Transverse colon (tissue), 4 donors: ENCODE data around the gene STK33. TPM values are rescaled to one million over a fixed set of nuclear protein-coding genes. Genes with fewer than 3 reads are reported as not detected.

Experiments used
- DNase-seq: peaks from one replicate; pipeline ENCODE4 v3.0.0-alpha.2; 2019
- H3K27ac ChIP-seq, 4 donors: fragments of 200-600 bp; sonication (generic); 2 replicates each; pipeline ENCODE4 v1.5.1; 2016 to 2018; ENCODE audit warnings: inconsistent platforms in 4 of 4
- H3K27me3 ChIP-seq: fragments of 200-600 bp; sonication (generic); 2 replicates; pipeline ENCODE4 v1.5.1; 2017; ENCODE audit warnings: inconsistent platforms
- H3K36me3 ChIP-seq, 4 donors: fragments of 200-600 bp; sonication (generic); 2 replicates each; pipeline ENCODE4 v1.5.1; 2017 to 2019; ENCODE audit warnings: inconsistent platforms in 4 of 4
- H3K4me1 ChIP-seq, 4 donors: fragments of 200-600 bp; sonication (generic); 2 replicates each; pipeline ENCODE4 v1.5.1; 2017 to 2020; ENCODE audit warnings: inconsistent platforms in 4 of 4
- H3K4me3 ChIP-seq, 4 donors: fragments of 200-600 bp; sonication (generic); 1 replicate in 1 of 4; 2 replicates in 3 of 4; pipeline versions ENCODE4 v1.5.1 to v1.6.1; 2017 to 2019; ENCODE audit warnings: inconsistent platforms in 4 of 4
- H3K9me3 ChIP-seq, 2 donors: fragments of 200-600 bp; sonication (generic); 2 replicates each; pipeline ENCODE4 v1.5.1; 2017 to 2019; ENCODE audit warnings: inconsistent platforms in 2 of 2
- EP300 ChIP-seq: sonication (generic); formaldehyde crosslinking; IDR thresholded peaks from one replicate; pipeline ENCODE4 v1.6.1; 2017; ENCODE audit warnings: antibody characterized with exemption, low read depth
- POLR2A ChIP-seq: fragments of 450-650 bp; IDR thresholded peaks from one replicate; pipeline ENCODE4 v1.6.1; 2016; ENCODE audit warnings: antibody characterized with exemption, mild to moderate bottlenecking, moderate library complexity
- POLR2AphosphoS5 ChIP-seq, 3 donors: sonication (generic); formaldehyde crosslinking; IDR thresholded peaks; one replicate each; pipeline ENCODE4 v1.6.1; 2016; ENCODE audit warnings: antibody characterized with exemption in 3 of 3
- WGBS, 2 donors: methylation state at CpG; one replicate each; pipeline ENCODE4 v1.1.5; 2018; ENCODE audit warnings: low coverage in 1 of 2; 5-methylcytosine and 5-hydroxymethylcytosine counted together
- in situ Hi-C, 4 donors: fragments of 200-750 bp; cut with MboI; loops; one replicate each; pipeline versions ENCODE4 v1.15.0 to v1.15.1; 2017; ENCODE audit warnings: low sequenced_read_pairs in 3 of 4, low pct_ligation_motif_present in 1 of 4, low pct_unique_long_range_greater_than_20kb in 1 of 4
- intact Hi-C: fragments of 100-400 bp; cut with DNase I; formaldehyde crosslinking; loops from one replicate; pipeline ENCODE4 v1.15.1; 2023; ENCODE audit warnings: low total_unique reads
- total RNA-seq, 4 donors: library from RNA; depleted of rRNA; stranded (reverse); fragments of >200 nt; gene quantifications; one replicate each; pipeline ENCODE4 v1.1.0, GENCODE V29; 2016
- TF ChIP-seq, protein P1 (sequence below), 5 experiments: fragments of 200-600 bp in 3 of 5; fragments of 450-650 bp in 2 of 5; sonication (generic) in 3 of 5; IDR thresholded peaks; 1 replicate in 2 of 5; 2 replicates in 3 of 5; pipeline ENCODE4 v1.5.1; 2016 to 2017; ENCODE audit warnings: antibody characterized with exemption in 5 of 5, inconsistent platforms in 3 of 5, mild to moderate bottlenecking in 2 of 5, moderate library complexity in 1 of 5

The STK33 gene
- total RNA-seq, 4 donors from 2014 or later, result 2.0 to 14.2 (median 3.8) TPM

DNA sequence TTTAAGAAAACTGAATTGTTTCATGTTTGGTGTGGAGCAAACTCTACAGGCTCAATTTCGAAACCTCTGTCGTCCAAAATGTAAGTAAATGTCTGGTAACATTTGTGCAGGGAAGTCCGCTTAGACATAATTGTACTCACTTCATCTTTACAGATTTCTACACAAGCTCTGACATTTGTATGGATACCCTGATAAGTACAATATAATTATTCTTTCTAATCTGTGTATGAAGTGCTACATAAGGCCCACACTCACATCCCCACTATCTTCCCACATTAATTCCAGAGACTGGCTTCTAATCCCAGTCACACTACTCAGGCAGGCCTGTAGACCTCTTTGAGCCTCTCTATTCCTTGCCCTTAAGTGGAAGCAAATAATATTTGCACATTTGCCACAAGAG lies 201.1 kb downstream of the STK33 start:
- WGBS, 2 donors, result 91% methylated on average over 3 of the region's 3 CpGs
- TF ChIP-seq, protein P1, sequence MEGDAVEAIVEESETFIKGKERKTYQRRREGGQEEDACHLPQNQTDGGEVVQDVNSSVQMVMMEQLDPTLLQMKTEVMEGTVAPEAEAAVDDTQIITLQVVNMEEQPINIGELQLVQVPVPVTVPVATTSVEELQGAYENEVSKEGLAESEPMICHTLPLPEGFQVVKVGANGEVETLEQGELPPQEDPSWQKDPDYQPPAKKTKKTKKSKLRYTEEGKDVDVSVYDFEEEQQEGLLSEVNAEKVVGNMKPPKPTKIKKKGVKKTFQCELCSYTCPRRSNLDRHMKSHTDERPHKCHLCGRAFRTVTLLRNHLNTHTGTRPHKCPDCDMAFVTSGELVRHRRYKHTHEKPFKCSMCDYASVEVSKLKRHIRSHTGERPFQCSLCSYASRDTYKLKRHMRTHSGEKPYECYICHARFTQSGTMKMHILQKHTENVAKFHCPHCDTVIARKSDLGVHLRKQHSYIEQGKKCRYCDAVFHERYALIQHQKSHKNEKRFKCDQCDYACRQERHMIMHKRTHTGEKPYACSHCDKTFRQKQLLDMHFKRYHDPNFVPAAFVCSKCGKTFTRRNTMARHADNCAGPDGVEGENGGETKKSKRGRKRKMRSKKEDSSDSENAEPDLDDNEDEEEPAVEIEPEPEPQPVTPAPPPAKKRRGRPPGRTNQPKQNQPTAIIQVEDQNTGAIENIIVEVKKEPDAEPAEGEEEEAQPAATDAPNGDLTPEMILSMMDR (IDR thresholded peaks at IDR 0.05), result no peak
- TF ChIP-seq EP300 (no peak), POLR2A (no peak), POLR2AphosphoS5 (IDR thresholded peaks at IDR 0.05) (no peak)
- Histone ChIP-seq H3K36me3 (no peaks in the 10 kb centered on the region), H3K4me3 (no peak overlapping the region), H3K9me3 (no peaks in the 10 kb centered on the region), H3K27ac (no peak overlapping the region), H3K27me3 (no peaks in the 10 kb centered on the region), H3K4me1 (peaks cover 0 to 10% (median 4%) of the 10 kb centered on the region in 4 donors)
- no peak for DNase-seq
- intact Hi-C loops, result no loop called here
- in situ Hi-C loops, result no loop called here

GRCh38 chr11:8392166-8392565 lies 201.9 kb downstream of the STK33 start:
- TF ChIP-seq EP300 (no peak), POLR2AphosphoS5 (IDR thresholded peaks at IDR 0.05) (no peak), POLR2A (no peak)
- TF ChIP-seq, protein P1 (IDR thresholded peaks at IDR 0.05), result no peak
- no peak overlapping the region for H3K4me3 ChIP-seq
- in situ Hi-C loops, result no loop called here
- peaks cover 0 to 10% (median 4%) of the 10 kb centered on the region in 4 donors for H3K4me1 ChIP-seq
- intact Hi-C loops, result no loop called here
- H3K27ac ChIP-seq, result no peak overlapping the region
- no peaks in the 10 kb centered on the region for H3K36me3 ChIP-seq
- DNase-seq, result no peak
- H3K9me3 ChIP-seq, result no peaks in the 10 kb centered on the region
- no peaks in the 10 kb centered on the region for H3K27me3 ChIP-seq
- WGBS, 2 donors, result 75 to 76% methylated on average over 3 to 4 of the region's 4 CpGs

GRCh38 chr11:8390851-8391612 lies 203.0 kb downstream of the STK33 start:
- in situ Hi-C loops, result no loop called here
- TF ChIP-seq, protein P1 (IDR thresholded peaks at IDR 0.05), result no peak
- TF ChIP-seq POLR2AphosphoS5 (IDR thresholded peaks at IDR 0.05) (no peak), POLR2A (no peak), EP300 (no peak)
- Histone ChIP-seq H3K9me3 (no peaks in the 10 kb centered on the region), H3K27me3 (no peaks in the 10 kb centered on the region), H3K36me3 (no peaks in the 10 kb centered on the region), H3K27ac (no peak overlapping the region), H3K4me1 (peaks cover 0 to 10% (median 4%) of the 10 kb centered on the region in 4 donors), H3K4me3 (no peak overlapping the region)
- no peak for DNase-seq
- intact Hi-C loops, result no loop called here
- 88 to 93% methylated on average over 8 to 9 of the region's 9 CpGs for WGBS, 2 donors

GRCh38 chr11:8389029-8389996 lies 204.7 kb downstream of the STK33 start:
- TF ChIP-seq, protein P1 (IDR thresholded peaks at IDR 0.05), result no peak
- no peak for TF ChIP-seq POLR2AphosphoS5 (IDR thresholded peaks at IDR 0.05)
- no peak for TF ChIP-seq EP300
- TF ChIP-seq POLR2A, result no peak
- in situ Hi-C loops, result no loop called here
- peak overlapping the region; percentile 44 to 64 (median 60) for H3K27ac ChIP-seq
- H3K4me3 ChIP-seq, result peak overlapping the region in 1 of 4 donors; percentile 13
- no peak for DNase-seq
- WGBS, 2 donors, result 60 to 73% methylated on average over 6 to 11 of the region's 11 CpGs
- intact Hi-C loops, result no loop called here
- peaks cover 0 to 10% (median 4%) of the 10 kb centered on the region in 4 donors for H3K4me1 ChIP-seq
- H3K9me3 ChIP-seq, result no peaks in the 10 kb centered on the region
- no peaks in the 10 kb centered on the region for H3K36me3 ChIP-seq
- no peaks in the 10 kb centered on the region for H3K27me3 ChIP-seq
